ENCODE data around the gene LRRC63.
A peak's percentile ranks its signal among the peaks of the same experiment; 100 is the strongest.

Gene LRRC63

GRCh38 chr13:46183018-46183946 is 28.4 kb upstream of the LRRC63 start:
- H3K27me3 ChIP-seq (ENCODE audit: insufficient read depth, poor library complexity, severe bottlenecking): no peaks in the 10 kb centered on the region
- TF ChIP-seq SPI1 (IDR thresholded peaks at IDR 0.05; ENCODE audit: borderline replicate concordance, low read depth) (no peak), POLR2AphosphoS5 (IDR thresholded peaks at IDR 0.05; ENCODE audit: low read depth) (no peak), GABPA (IDR thresholded peaks at IDR 0.05; ENCODE audit: low read depth) (no peak), REST (IDR thresholded peaks at IDR 0.05; ENCODE audit: insufficient replicate concordance, low read depth) (no peak), CTCF (IDR thresholded peaks at IDR 0.05; ENCODE audit: insufficient read depth, low read length) (no peak)
- peak overlapping the region; percentile 92 for H3K27ac ChIP-seq (replicated peaks)
- no peak for DNase-seq (ENCODE audit: low read depth in 1 of 2, low spot score in 1 of 2)
- no peak overlapping the region for H3K4me3 ChIP-seq (replicated peaks; ENCODE audit: insufficient read depth, low read length)

- peak; percentile 28 to 81 for DNase-seq (ENCODE audit: low read depth in 1 of 2, low spot score in 1 of 2)
- Histone ChIP-seq H3K27me3 (ENCODE audit: insufficient read depth, poor library complexity, severe bottlenecking) (no peaks in the 10 kb centered on the region), H3K4me3 (replicated peaks; ENCODE audit: insufficient read depth, low read length) (no peak overlapping the region), H3K27ac (replicated peaks) (peak overlapping the region; percentile 22; the same call in 1 of the 2 replicates)
- TF ChIP-seq SPI1 (IDR thresholded peaks at IDR 0.05; ENCODE audit: borderline replicate concordance, low read depth) (no peak), REST (IDR thresholded peaks at IDR 0.05; ENCODE audit: insufficient replicate concordance, low read depth) (no peak), POLR2AphosphoS5 (IDR thresholded peaks at IDR 0.05; ENCODE audit: low read depth) (no peak), GABPA (IDR thresholded peaks at IDR 0.05; ENCODE audit: low read depth) (no peak), CTCF (IDR thresholded peaks at IDR 0.05; ENCODE audit: insufficient read depth, low read length) (peak; percentile 70)
These were observed 27.4 kb upstream of the LRRC63 start for GRCh38 chr13:46184277-46184699.

GRCh38 chr13:46185634-46186033 is 26.1 kb upstream of the LRRC63 start:
- TF ChIP-seq CTCF (IDR thresholded peaks at IDR 0.05; ENCODE audit: insufficient read depth, low read length) (no peak), POLR2AphosphoS5 (IDR thresholded peaks at IDR 0.05; ENCODE audit: low read depth) (no peak), SPI1 (IDR thresholded peaks at IDR 0.05; ENCODE audit: borderline replicate concordance, low read depth) (no peak), GABPA (IDR thresholded peaks at IDR 0.05; ENCODE audit: low read depth) (no peak), REST (IDR thresholded peaks at IDR 0.05; ENCODE audit: insufficient replicate concordance, low read depth) (no peak)
- no peak overlapping the region for H3K4me3 ChIP-seq (replicated peaks; ENCODE audit: insufficient read depth, low read length)

More at GRCh38 chr13:46185634-46186033, 26.1 kb upstream of the LRRC63 start:
- Histone ChIP-seq H3K27me3 (ENCODE audit: insufficient read depth, poor library complexity, severe bottlenecking) (no peaks in the 10 kb centered on the region), H3K27ac (replicated peaks) (no peak overlapping the region)
- DNase-seq (ENCODE audit: low read depth in 1 of 2, low spot score in 1 of 2): no peak

Measured in HL-60 (cell line).